ENCODE data around the gene ZMYND15. TPM values are rescaled to one million over a fixed set of nuclear protein-coding genes. Genes with fewer than 3 reads are reported as not detected.

ZMYND15 gene
- total RNA-seq, 1 experiment from 2014 or later = 2.8 TPM

DNA sequence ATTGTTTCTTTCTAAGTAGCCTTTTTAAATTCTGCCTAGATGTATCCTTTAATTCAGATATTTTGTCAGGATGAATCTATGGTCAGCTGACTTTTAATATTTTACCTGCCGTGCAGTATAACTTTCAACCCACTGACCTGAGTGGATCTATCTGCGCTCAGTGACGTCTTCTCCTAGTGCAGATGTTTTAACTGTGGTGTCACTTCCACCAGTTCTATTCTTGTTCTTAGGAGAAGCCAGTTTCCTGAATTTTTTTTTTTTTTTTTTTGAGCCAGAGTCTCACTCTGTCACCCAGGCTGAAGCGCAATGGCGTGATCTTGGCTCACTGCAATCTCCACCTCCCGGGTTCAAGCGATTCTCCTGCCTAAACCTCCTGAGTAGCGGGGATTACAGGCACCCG lies 27.1 kb downstream of the ZMYND15 start:
- H3K4me1 ChIP-seq (ENCODE audit: control insufficient read depth in 1 of 2, insufficient read depth in 2 of 2, low read length in 2 of 2) = peaks cover 2 to 14% of the 10 kb centered on the region in 2 experiments; a peak in 3 of 4 replicates
- H3K9me3 ChIP-seq (ENCODE audit: control insufficient read depth in 1 of 2, insufficient read depth in 1 of 2, low read depth in 1 of 2, low read length in 2 of 2) = no peaks in the 10 kb centered on the region
- H3K9ac ChIP-seq (ENCODE audit: low read length) = no peak overlapping the region
- H3K79me2 ChIP-seq (ENCODE audit: insufficient read depth, low read length) = no peaks in the 10 kb centered on the region
- no peak overlapping the region for H3K4me2 ChIP-seq (ENCODE audit: low read length)
- no peak overlapping the region for H3K27ac ChIP-seq (ENCODE audit: low read depth, low read length)
- H4K20me1 ChIP-seq (ENCODE audit: insufficient read depth) = no peaks in the 10 kb centered on the region
- intact Hi-C loops (cut with micrococcal nuclease) = no loop called here
- no peak for DNase-seq (ENCODE audit: low read depth, low spot score)
- ChIA-PET RAD21 (ENCODE audit: low non-redundant PET in 1 of 2, low total read pairs in 2 of 2, uncharacterized antibody in 2 of 2, unreplicated experiment in 2 of 2) (no interaction called here), POLR2A (no interaction called here), CTCF (no interaction called here)
- ATAC-seq = no peak
- BruUV-seq (replicated peaks) = no TSS peak
- H3K27me3 ChIP-seq (ENCODE audit: insufficient read depth, low read length) = no peaks in the 10 kb centered on the region
- TF ChIP-seq JUND (IDR thresholded peaks at IDR 0.05) = no peak
- no peak for TF ChIP-seq CBX3 (IDR thresholded peaks at IDR 0.05; ENCODE audit: low read depth)
- TF ChIP-seq SRF (IDR thresholded peaks at IDR 0.05; ENCODE audit: low read depth) = no peak
- no peaks in the 10 kb centered on the region for H3K9me2 ChIP-seq (ENCODE audit: insufficient read depth)
- H3K4me3 ChIP-seq (replicated peaks in 1 of 2; ENCODE audit: low read depth in 1 of 2, low read length in 2 of 2) = no peak overlapping the region
- no peak overlapping the region for H2AFZ ChIP-seq (ENCODE audit: low read depth, low read length, poor library complexity, severe bottlenecking)
- H3K36me3 ChIP-seq (ENCODE audit: control insufficient read depth in 1 of 2, insufficient read depth in 2 of 2, low read length in 2 of 2) = no peaks in the 10 kb centered on the region

DNA sequence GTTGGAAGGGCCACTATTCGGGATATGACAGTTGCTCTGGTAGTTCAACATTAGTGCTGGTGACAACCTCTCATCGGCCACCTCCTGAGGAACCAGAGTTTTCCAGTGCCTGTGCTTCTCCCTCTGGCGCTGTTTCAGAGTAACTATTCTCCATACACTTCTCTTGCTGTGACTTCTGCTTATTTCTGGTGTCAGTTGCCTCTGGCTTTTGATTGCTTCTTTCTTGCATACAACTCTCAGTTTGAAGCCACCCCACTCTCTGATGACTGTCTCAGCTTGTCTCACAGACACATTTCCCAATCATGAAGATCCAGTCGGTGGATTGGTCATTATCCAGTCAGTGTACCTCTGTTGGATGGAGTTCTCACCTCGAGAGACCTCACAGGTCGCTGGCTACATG lies 28.7 kb downstream of the ZMYND15 start:
- Histone ChIP-seq H3K4me1 (ENCODE audit: control insufficient read depth in 1 of 2, insufficient read depth in 2 of 2, low read length in 2 of 2) (peaks cover 5 to 16% of the 10 kb centered on the region in 2 experiments; a peak in 3 of 4 replicates), H3K9me2 (ENCODE audit: insufficient read depth) (no peaks in the 10 kb centered on the region), H3K27ac (ENCODE audit: low read depth, low read length) (no peak overlapping the region), H3K27me3 (ENCODE audit: insufficient read depth, low read length) (no peaks in the 10 kb centered on the region), H3K9ac (ENCODE audit: low read length) (no peak overlapping the region), H3K4me2 (ENCODE audit: low read length) (no peak overlapping the region), H3K36me3 (ENCODE audit: control insufficient read depth in 1 of 2, insufficient read depth in 2 of 2, low read length in 2 of 2) (no peaks in the 10 kb centered on the region), H3K4me3 (replicated peaks in 1 of 2; ENCODE audit: low read depth in 1 of 2, low read length in 2 of 2) (no peak overlapping the region), H2AFZ (ENCODE audit: low read depth, low read length, poor library complexity, severe bottlenecking) (no peak overlapping the region), H3K79me2 (ENCODE audit: insufficient read depth, low read length) (no peaks in the 10 kb centered on the region), H3K9me3 (ENCODE audit: control insufficient read depth in 1 of 2, insufficient read depth in 1 of 2, low read depth in 1 of 2, low read length in 2 of 2) (no peaks in the 10 kb centered on the region), H4K20me1 (ENCODE audit: insufficient read depth) (no peaks in the 10 kb centered on the region)
- POLR2A ChIA-PET = no interaction called here
- intact Hi-C loops (cut with micrococcal nuclease) = no loop called here
- RAD21 ChIA-PET (ENCODE audit: low non-redundant PET in 1 of 2, low total read pairs in 2 of 2, uncharacterized antibody in 2 of 2, unreplicated experiment in 2 of 2) = no interaction called here
- BruUV-seq (replicated peaks) = no TSS peak
- ATAC-seq (no peak), DNase-seq (ENCODE audit: low read depth, low spot score) (no peak)
- CTCF ChIA-PET = no interaction called here
- no peak for TF ChIP-seq EZH2 (IDR thresholded peaks at IDR 0.05)
- no peak for TF ChIP-seq POLR2A (IDR thresholded peaks at IDR 0.05; ENCODE audit: borderline replicate concordance, extremely low read depth, insufficient read depth, insufficient read length)
- no peak for TF ChIP-seq JUND (IDR thresholded peaks at IDR 0.05)
- no peak for TF ChIP-seq SIN3A (IDR thresholded peaks at IDR 0.05; ENCODE audit: low read depth)
- TF ChIP-seq SP1 (IDR thresholded peaks at IDR 0.05; ENCODE audit: low read depth) = no peak
- TF ChIP-seq EGR1 (IDR thresholded peaks at IDR 0.05; ENCODE audit: low read depth) = no peak
- TF ChIP-seq, protein P1, sequence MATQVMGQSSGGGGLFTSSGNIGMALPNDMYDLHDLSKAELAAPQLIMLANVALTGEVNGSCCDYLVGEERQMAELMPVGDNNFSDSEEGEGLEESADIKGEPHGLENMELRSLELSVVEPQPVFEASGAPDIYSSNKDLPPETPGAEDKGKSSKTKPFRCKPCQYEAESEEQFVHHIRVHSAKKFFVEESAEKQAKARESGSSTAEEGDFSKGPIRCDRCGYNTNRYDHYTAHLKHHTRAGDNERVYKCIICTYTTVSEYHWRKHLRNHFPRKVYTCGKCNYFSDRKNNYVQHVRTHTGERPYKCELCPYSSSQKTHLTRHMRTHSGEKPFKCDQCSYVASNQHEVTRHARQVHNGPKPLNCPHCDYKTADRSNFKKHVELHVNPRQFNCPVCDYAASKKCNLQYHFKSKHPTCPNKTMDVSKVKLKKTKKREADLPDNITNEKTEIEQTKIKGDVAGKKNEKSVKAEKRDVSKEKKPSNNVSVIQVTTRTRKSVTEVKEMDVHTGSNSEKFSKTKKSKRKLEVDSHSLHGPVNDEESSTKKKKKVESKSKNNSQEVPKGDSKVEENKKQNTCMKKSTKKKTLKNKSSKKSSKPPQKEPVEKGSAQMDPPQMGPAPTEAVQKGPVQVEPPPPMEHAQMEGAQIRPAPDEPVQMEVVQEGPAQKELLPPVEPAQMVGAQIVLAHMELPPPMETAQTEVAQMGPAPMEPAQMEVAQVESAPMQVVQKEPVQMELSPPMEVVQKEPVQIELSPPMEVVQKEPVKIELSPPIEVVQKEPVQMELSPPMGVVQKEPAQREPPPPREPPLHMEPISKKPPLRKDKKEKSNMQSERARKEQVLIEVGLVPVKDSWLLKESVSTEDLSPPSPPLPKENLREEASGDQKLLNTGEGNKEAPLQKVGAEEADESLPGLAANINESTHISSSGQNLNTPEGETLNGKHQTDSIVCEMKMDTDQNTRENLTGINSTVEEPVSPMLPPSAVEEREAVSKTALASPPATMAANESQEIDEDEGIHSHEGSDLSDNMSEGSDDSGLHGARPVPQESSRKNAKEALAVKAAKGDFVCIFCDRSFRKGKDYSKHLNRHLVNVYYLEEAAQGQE (IDR thresholded peaks at IDR 0.05; ENCODE audit: low read depth) = no peak
- TF ChIP-seq FOSL1 (IDR thresholded peaks at IDR 0.05; ENCODE audit: low read depth) = no peak
- TF ChIP-seq, protein P2, sequence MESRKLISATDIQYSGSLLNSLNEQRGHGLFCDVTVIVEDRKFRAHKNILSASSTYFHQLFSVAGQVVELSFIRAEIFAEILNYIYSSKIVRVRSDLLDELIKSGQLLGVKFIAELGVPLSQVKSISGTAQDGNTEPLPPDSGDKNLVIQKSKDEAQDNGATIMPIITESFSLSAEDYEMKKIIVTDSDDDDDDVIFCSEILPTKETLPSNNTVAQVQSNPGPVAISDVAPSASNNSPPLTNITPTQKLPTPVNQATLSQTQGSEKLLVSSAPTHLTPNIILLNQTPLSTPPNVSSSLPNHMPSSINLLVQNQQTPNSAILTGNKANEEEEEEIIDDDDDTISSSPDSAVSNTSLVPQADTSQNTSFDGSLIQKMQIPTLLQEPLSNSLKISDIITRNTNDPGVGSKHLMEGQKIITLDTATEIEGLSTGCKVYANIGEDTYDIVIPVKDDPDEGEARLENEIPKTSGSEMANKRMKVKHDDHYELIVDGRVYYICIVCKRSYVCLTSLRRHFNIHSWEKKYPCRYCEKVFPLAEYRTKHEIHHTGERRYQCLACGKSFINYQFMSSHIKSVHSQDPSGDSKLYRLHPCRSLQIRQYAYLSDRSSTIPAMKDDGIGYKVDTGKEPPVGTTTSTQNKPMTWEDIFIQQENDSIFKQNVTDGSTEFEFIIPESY (IDR thresholded peaks at IDR 0.05; ENCODE audit: extremely low read depth, insufficient replicate concordance, low read length) = no peak
- no peak for TF ChIP-seq ELF1 (IDR thresholded peaks at IDR 0.05; ENCODE audit: borderline replicate concordance, low read depth)
- TF ChIP-seq EZH2phosphoT487 (IDR thresholded peaks at IDR 0.05; ENCODE audit: borderline replicate concordance) = no peak
- TF ChIP-seq, protein P3, sequence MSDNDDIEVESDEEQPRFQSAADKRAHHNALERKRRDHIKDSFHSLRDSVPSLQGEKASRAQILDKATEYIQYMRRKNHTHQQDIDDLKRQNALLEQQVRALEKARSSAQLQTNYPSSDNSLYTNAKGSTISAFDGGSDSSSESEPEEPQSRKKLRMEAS (IDR thresholded peaks at IDR 0.05) = no peak
- TF ChIP-seq POLR2AphosphoS5 (IDR thresholded peaks at IDR 0.05; ENCODE audit: low read depth, low read length) = no peak
- no peak for TF ChIP-seq CEBPB (IDR thresholded peaks at IDR 0.05; ENCODE audit: low read depth)
- no peak for TF ChIP-seq RAD21 (IDR thresholded peaks at IDR 0.05; ENCODE audit: low read depth)
- no peak for TF ChIP-seq CBX3 (IDR thresholded peaks at IDR 0.05; ENCODE audit: low read depth)
- TF ChIP-seq SRF (IDR thresholded peaks at IDR 0.05; ENCODE audit: low read depth) = no peak
- no peak for TF ChIP-seq ZFX (IDR thresholded peaks at IDR 0.05)
- TF ChIP-seq YY1 (IDR thresholded peaks at IDR 0.05; ENCODE audit: extremely low read depth, insufficient replicate concordance, low read depth, low read length) = no peak
